Astrocyte of the spinal cord (primary cell): ENCODE data around the gene GRID1.

Source experiments
- DNase-seq: peaks from one replicate; pipeline ENCODE4 v3.0.0; 2011; ENCODE audit warnings: low read depth, low spot score
- H3K4me3 ChIP-seq: 2 replicates; pipeline ENCODE4 v1.5.1; 2011; ENCODE audit warnings: low read depth, mild to moderate bottlenecking, low read length, moderate library complexity
- in situ Hi-C: cut with HindIII; loops from 2 replicates; pipeline ENCODE4 v1.10.0; 2017; ENCODE audit warnings: low sequenced_read_pairs
- TF ChIP-seq, protein P1 (sequence below): IDR thresholded peaks from 2 replicates; pipeline ENCODE4 v1.5.1; 2012; ENCODE audit warnings: low read depth, mild to moderate bottlenecking, low read length, inconsistent platforms

The GRID1 gene

DNA sequence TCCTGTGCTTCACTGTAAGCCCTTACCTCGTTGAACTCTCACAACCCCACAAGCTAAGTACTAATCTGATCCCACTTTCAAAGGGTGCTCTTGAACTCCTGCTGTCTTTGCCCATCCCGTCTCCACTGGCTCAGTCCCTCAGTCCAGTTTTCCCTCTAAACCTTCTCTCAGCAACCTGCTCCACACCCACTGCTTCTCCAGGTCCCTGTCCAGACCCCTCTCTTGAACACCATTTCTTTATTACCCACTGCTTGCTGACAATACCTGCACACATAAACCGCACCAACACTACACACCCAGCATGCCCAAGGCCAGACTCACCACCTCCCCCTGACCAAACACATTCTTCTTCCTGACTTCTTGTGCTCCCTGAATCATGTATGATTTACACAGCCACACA lies 343.3 kb downstream of the GRID1 start:
- TF ChIP-seq, protein P1, sequence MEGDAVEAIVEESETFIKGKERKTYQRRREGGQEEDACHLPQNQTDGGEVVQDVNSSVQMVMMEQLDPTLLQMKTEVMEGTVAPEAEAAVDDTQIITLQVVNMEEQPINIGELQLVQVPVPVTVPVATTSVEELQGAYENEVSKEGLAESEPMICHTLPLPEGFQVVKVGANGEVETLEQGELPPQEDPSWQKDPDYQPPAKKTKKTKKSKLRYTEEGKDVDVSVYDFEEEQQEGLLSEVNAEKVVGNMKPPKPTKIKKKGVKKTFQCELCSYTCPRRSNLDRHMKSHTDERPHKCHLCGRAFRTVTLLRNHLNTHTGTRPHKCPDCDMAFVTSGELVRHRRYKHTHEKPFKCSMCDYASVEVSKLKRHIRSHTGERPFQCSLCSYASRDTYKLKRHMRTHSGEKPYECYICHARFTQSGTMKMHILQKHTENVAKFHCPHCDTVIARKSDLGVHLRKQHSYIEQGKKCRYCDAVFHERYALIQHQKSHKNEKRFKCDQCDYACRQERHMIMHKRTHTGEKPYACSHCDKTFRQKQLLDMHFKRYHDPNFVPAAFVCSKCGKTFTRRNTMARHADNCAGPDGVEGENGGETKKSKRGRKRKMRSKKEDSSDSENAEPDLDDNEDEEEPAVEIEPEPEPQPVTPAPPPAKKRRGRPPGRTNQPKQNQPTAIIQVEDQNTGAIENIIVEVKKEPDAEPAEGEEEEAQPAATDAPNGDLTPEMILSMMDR, result no peak
- in situ Hi-C loops, result no loop called here
- no peak for DNase-seq
- no peak overlapping the region for H3K4me3 ChIP-seq

DNA sequence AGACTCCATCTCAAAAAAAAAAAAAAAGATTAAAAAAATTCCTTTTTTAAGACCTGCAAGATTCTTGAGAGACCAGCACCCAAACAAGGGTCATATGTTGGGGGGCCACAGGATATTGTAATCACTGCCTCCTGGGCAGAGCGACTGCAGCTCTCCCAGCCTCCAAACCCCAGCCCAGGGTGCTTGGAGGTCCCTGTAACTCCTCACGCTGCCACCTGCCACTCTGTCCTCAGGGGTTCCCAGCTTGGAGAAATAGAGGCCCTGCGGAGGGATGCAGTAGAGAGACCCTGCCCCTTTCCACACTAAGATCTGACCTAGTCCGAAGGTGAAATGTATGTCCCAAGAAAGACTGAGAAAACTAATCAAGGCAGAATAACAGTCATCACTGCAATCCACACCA lies 343.7 kb downstream of the GRID1 start:
- TF ChIP-seq, protein P1, result no peak
- H3K4me3 ChIP-seq, result no peak overlapping the region
- in situ Hi-C loops, result no loop called here
- DNase-seq, result no peak

DNA sequence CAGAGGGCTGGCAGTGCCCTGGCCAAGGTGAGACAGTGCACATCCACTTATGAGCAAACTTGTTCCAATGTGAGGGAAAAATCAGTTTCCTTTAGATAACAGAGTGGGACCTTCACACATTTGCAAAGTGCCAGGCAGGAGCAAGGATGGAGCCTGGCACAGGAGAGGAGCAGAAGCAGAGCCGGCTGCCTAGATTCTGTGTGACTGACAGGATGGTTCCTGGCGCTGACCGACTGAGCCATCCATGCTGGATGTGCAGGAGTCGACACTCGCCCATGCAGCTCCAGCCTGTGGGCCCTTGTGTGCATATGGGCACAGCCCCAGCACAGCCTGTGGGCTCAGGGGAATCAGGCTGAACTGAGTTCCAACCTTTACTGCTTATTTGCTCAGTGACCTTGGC lies 346.5 kb downstream of the GRID1 start:
- in situ Hi-C loops, result no loop called here
- TF ChIP-seq, protein P1, result no peak
- DNase-seq, result no peak
- H3K4me3 ChIP-seq, result no peak overlapping the region

DNA sequence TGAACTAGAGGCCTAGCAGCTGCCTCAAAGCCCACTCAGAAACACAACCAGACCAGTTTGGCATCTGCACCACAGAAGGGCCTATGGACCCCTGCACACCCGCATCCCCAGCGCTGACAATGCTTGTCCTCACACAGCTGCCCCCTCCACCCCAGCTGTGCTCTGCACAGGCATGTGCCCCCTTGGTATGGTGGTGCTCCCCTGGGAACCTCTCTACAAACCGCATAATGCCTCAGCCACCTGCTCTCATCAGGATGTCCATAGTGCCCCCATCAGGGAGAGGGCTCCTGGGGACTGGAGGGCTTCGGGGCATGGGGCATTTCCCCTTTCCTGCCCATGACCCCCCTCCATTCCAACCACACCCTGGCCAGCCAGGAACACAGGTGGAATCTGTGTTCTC lies 347.5 kb downstream of the GRID1 start:
- in situ Hi-C loops, result no loop called here
- TF ChIP-seq, protein P1, result no peak
- H3K4me3 ChIP-seq, result no peak overlapping the region
- no peak for DNase-seq

DNA sequence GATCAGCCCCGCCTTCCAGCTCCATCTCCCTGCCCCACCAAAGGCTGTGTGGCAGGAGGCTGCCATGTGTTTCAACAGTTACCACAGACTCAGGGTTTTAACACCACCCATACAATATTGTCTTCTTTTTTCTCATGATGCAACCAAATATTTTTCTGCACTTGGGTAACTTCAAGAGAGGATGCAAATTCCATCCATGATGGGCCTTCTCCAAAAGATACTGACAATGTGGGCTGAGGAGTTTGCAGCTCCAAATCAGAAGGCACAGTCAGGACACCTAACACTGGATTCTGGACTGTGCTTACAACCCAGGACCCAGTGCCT lies 347.9 kb downstream of the GRID1 start:
- H3K4me3 ChIP-seq, result no peak overlapping the region
- DNase-seq, result no peak
- TF ChIP-seq, protein P1, result no peak
- in situ Hi-C loops, result no loop called here

DNA sequence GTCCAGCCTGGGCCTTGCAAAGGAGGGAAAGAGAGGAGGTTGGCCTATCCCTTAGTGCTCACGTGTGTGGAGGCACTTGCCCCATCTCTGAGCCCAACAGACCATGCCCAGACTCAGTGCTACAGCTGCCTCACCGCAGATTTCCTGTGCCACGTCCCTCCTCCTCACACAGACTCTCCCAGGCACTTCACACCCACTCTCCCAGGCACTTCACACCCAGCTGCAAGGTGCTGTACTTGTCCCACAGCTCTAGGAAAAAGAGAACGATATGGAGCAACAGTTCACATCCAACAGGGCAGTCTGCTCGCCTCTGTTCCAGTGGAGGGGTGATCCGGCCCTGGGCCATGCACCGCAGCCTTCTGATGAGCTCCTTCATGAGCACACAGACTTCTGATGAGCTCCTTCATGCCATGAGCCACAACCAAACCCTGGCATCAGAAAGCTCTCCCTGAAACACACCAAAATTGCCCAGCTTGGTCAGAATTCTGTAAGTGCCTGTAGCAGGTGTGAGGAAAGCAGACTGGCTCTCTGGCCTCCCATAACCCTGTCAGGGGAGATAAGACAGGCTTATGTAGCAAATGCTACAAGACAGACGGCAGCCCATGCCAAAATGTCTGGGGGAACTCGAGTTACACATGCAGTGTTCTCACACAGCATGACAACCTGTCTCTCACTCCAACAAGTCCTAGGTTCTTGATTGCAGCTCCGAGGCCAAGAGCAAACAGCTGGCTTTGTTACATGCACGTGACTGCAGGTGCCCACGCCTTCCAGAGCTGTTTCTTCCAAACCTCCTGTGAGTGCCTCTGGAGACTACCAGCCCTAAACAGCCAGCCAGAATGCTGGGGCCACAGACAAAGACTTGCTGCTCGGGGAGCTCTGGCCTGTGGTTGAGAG lies 348.5 kb downstream of the GRID1 start:
- in situ Hi-C loops, result no loop called here
- no peak overlapping the region for H3K4me3 ChIP-seq
- TF ChIP-seq, protein P1, result no peak
- DNase-seq, result no peak
